HUES6 (cell line): ENCODE results near the gene NRXN3.

Source experiments
- H3K27ac ChIP-seq: 2 replicates; pipeline ENCODE4 v1.7.0; 2013; ENCODE audit warnings: low read depth, mild to moderate bottlenecking, low read length, inconsistent platforms
- H3K27me3 ChIP-seq: 2 replicates; pipeline ENCODE4 v1.6.1; 2013; ENCODE audit warnings: low read length; ENCODE audit not compliant: control insufficient read depth, insufficient read depth
- H3K36me3 ChIP-seq: 2 replicates; pipeline ENCODE4 v1.6.1; 2013; ENCODE audit warnings: low read length; ENCODE audit not compliant: control insufficient read depth, insufficient read depth
- H3K4me1 ChIP-seq: 2 replicates; pipeline ENCODE4 v1.6.1; 2013; ENCODE audit warnings: low read length; ENCODE audit not compliant: control insufficient read depth, insufficient read depth
- H3K4me3 ChIP-seq: 2 replicates; pipeline ENCODE4 v1.5.1; 2013; ENCODE audit warnings: low read depth, low read length
- H3K9ac ChIP-seq: one replicate; pipeline ENCODE4 v1.6.1; 2013; ENCODE audit warnings: mild to moderate bottlenecking, low read length
- H3K9me3 ChIP-seq: 2 replicates; pipeline ENCODE4 v1.6.1; 2013; ENCODE audit warnings: low read depth, low read length; ENCODE audit not compliant: control insufficient read depth, insufficient read depth

Gene NRXN3

GRCh38 chr14:79631276-79631675 lies 1461.1 kb downstream of the NRXN3 start:
- H3K27ac ChIP-seq = no peak overlapping the region
- H3K9ac ChIP-seq = no peak overlapping the region
- H3K27me3 ChIP-seq = no peaks in the 10 kb centered on the region
- H3K9me3 ChIP-seq = no peaks in the 10 kb centered on the region
- no peaks in the 10 kb centered on the region for H3K4me1 ChIP-seq
- H3K36me3 ChIP-seq = no peaks in the 10 kb centered on the region
- H3K4me3 ChIP-seq = no peak overlapping the region

GRCh38 chr14:79638672-79639266 lies 1468.6 kb downstream of the NRXN3 start:
- no peaks in the 10 kb centered on the region for H3K4me1 ChIP-seq
- no peak overlapping the region for H3K9ac ChIP-seq
- no peak overlapping the region for H3K27ac ChIP-seq
- H3K27me3 ChIP-seq = no peaks in the 10 kb centered on the region
- no peaks in the 10 kb centered on the region for H3K9me3 ChIP-seq
- H3K4me3 ChIP-seq = no peak overlapping the region
- H3K36me3 ChIP-seq = no peaks in the 10 kb centered on the region

- H3K27ac ChIP-seq = no peak overlapping the region
- H3K4me1 ChIP-seq = no peaks in the 10 kb centered on the region
- H3K9ac ChIP-seq = no peak overlapping the region
- no peaks in the 10 kb centered on the region for H3K27me3 ChIP-seq
- no peaks in the 10 kb centered on the region for H3K9me3 ChIP-seq
- H3K36me3 ChIP-seq = no peaks in the 10 kb centered on the region
- H3K4me3 ChIP-seq = no peak overlapping the region
Measured at GRCh38 chr14:79639613-79640012, 1469.4 kb downstream of the NRXN3 start.

- H3K4me1 ChIP-seq = no peaks in the 10 kb centered on the region
- no peaks in the 10 kb centered on the region for H3K27me3 ChIP-seq
- H3K4me3 ChIP-seq = no peak overlapping the region
- no peak overlapping the region for H3K9ac ChIP-seq
- no peak overlapping the region for H3K27ac ChIP-seq
- H3K9me3 ChIP-seq = no peaks in the 10 kb centered on the region
- no peaks in the 10 kb centered on the region for H3K36me3 ChIP-seq
Measured at GRCh38 chr14:79641371-79641770, 1471.2 kb downstream of the NRXN3 start.

GRCh38 chr14:79643132-79643531 lies 1473.0 kb downstream of the NRXN3 start:
- Histone ChIP-seq H3K4me3 (no peak overlapping the region), H3K36me3 (no peaks in the 10 kb centered on the region), H3K27me3 (no peaks in the 10 kb centered on the region), H3K27ac (no peak overlapping the region), H3K4me1 (no peaks in the 10 kb centered on the region), H3K9ac (no peak overlapping the region), H3K9me3 (no peaks in the 10 kb centered on the region)

GRCh38 chr14:79645753-79646362 lies 1475.7 kb downstream of the NRXN3 start:
- Histone ChIP-seq H3K36me3 (no peaks in the 10 kb centered on the region), H3K27ac (no peak overlapping the region), H3K4me1 (no peaks in the 10 kb centered on the region), H3K9ac (no peak overlapping the region), H3K4me3 (no peak overlapping the region), H3K27me3 (no peaks in the 10 kb centered on the region), H3K9me3 (no peaks in the 10 kb centered on the region)

- no peak overlapping the region for H3K9ac ChIP-seq
- H3K4me1 ChIP-seq = no peaks in the 10 kb centered on the region
- H3K9me3 ChIP-seq = no peaks in the 10 kb centered on the region
- H3K36me3 ChIP-seq = no peaks in the 10 kb centered on the region
- no peak overlapping the region for H3K4me3 ChIP-seq
- H3K27ac ChIP-seq = no peak overlapping the region
- H3K27me3 ChIP-seq = no peaks in the 10 kb centered on the region
Measured at GRCh38 chr14:79649856-79650255, 1479.7 kb downstream of the NRXN3 start.

- Histone ChIP-seq H3K4me3 (no peak overlapping the region), H3K4me1 (no peaks in the 10 kb centered on the region), H3K27ac (no peak overlapping the region), H3K9ac (no peak overlapping the region), H3K9me3 (no peaks in the 10 kb centered on the region), H3K27me3 (no peaks in the 10 kb centered on the region), H3K36me3 (no peaks in the 10 kb centered on the region)
Measured at GRCh38 chr14:79652513-79653307, 1482.5 kb downstream of the NRXN3 start.

GRCh38 chr14:79656056-79656455 lies 1485.9 kb downstream of the NRXN3 start:
- no peak overlapping the region for H3K27ac ChIP-seq
- no peaks in the 10 kb centered on the region for H3K27me3 ChIP-seq
- no peaks in the 10 kb centered on the region for H3K9me3 ChIP-seq
- H3K9ac ChIP-seq = no peak overlapping the region
- H3K4me3 ChIP-seq = no peak overlapping the region
- H3K36me3 ChIP-seq = no peaks in the 10 kb centered on the region
- no peaks in the 10 kb centered on the region for H3K4me1 ChIP-seq

GRCh38 chr14:79656496-79656895 lies 1486.3 kb downstream of the NRXN3 start:
- H3K4me1 ChIP-seq = no peaks in the 10 kb centered on the region
- H3K4me3 ChIP-seq = no peak overlapping the region
- no peak overlapping the region for H3K9ac ChIP-seq
- H3K36me3 ChIP-seq = no peaks in the 10 kb centered on the region
- H3K27me3 ChIP-seq = no peaks in the 10 kb centered on the region
- H3K27ac ChIP-seq = no peak overlapping the region
- H3K9me3 ChIP-seq = no peaks in the 10 kb centered on the region

GRCh38 chr14:79658221-79658620 lies 1488.0 kb downstream of the NRXN3 start:
- H3K27ac ChIP-seq = no peak overlapping the region
- H3K27me3 ChIP-seq = no peaks in the 10 kb centered on the region
- no peak overlapping the region for H3K4me3 ChIP-seq
- H3K4me1 ChIP-seq = no peaks in the 10 kb centered on the region
- H3K9ac ChIP-seq = no peak overlapping the region
- H3K36me3 ChIP-seq = no peaks in the 10 kb centered on the region
- no peaks in the 10 kb centered on the region for H3K9me3 ChIP-seq
